LNCaP clone FGC (cell line): Measurements from ENCODE around the gene TRIP12.

Experiments
- DNase-seq: peaks from one replicate; pipeline ENCODE4 v3.0.0-alpha.2; 2011; ENCODE audit warnings: low read depth
- H3K4me3 ChIP-seq: 2 replicates; pipeline ENCODE4 v1.5.1; 2011; ENCODE audit warnings: mild to moderate bottlenecking, low read depth, low read length, control low read depth
- CTCF ChIP-seq: IDR thresholded peaks from 2 replicates; pipeline ENCODE4 v1.5.1; 2012; ENCODE audit warnings: mild to moderate bottlenecking; ENCODE audit not compliant: control insufficient read depth, insufficient read depth; ENCODE audit errors: extremely low read depth

The TRIP12 gene

DNA sequence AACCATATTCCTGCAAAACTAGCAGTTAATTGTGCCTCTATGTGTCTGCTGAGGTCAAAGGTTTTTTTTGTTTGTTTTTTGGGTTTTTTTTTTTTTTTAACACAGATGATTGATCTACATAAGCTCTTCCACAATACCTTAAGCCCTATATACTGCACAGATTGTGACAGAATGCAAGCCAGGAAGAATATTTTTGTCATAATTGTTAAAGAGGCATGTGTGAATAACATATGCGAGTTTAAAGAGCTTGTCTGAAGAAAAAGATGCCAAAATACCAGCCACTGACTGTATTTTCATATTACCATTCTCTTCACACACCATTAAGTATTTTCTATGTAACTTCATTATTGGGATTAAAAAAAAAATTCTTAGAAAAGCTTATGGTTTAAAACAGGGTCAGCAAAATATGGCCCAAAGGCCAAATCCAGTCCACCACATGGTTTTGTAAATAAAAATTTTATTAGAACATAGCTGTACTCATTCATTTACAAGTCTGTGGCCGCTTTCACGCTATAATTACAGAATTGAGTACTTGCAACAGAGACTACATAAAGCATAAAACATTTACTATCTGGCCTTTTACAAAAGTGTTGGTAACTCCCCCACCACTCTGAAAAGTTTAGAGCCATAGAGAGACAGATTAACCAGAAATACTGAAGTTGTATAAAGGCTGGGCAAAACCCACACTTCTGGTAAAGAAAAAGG is 89.9 kb downstream of the TRIP12 start:
- no peak for DNase-seq
- TF ChIP-seq CTCF, result no peak
- H3K4me3 ChIP-seq, result no peak overlapping the region

DNA sequence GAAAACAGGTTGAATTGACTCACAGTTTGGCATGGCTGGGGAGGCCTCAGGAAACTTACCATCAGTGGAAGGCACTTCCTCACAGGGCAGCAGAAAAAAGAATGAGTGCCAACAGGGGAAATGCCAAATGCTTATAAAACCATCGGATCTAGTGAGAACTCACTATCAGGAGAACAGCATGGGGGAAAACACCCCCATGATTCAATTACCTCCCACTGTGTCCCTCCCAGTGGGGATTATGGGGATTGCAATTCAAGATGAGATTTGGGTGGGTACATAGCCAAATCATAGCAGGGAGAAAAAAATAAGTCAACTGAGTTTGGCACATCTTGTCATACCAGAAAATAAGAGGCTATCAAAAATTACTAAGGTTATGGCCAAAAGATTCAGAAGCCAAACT is 96.3 kb downstream of the TRIP12 start:
- DNase-seq, result no peak
- no peak for TF ChIP-seq CTCF
- H3K4me3 ChIP-seq, result no peak overlapping the region

- no peak overlapping the region for H3K4me3 ChIP-seq
- no peak for TF ChIP-seq CTCF
- peak; percentile 37 for DNase-seq
Observed at GRCh38 chr2:229821316-229821715, 100.5 kb downstream of the TRIP12 start.

DNA sequence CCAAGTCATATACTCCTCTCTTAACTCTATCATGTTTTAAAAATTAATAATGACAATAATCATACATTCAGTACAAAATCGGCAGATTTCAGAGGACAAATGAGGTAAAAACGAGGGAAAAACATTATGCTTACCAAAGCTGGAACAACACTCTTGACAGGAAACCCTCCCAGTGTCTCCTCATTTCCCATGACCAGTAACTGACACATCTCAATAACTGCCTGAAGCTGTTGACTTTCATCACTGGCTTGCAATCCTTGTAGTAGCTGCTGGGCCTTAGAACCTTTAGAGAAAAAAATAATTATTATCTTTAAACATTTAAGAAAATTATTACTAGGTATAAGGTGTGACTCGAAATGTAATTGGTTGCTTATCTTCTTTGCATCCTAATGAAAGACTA is 103.6 kb downstream of the TRIP12 start:
- no peak overlapping the region for H3K4me3 ChIP-seq

GRCh38 chr2:229815858-229816257 is 106.0 kb downstream of the TRIP12 start:
- no peak for TF ChIP-seq CTCF
- DNase-seq, result no peak
- no peak overlapping the region for H3K4me3 ChIP-seq

More for the DNA sequence above, 103.6 kb downstream of the TRIP12 start:
- TF ChIP-seq CTCF, result no peak
- DNase-seq, result no peak

- TF ChIP-seq CTCF, result no peak
- DNase-seq, result no peak
- no peak overlapping the region for H3K4me3 ChIP-seq
Observed at GRCh38 chr2:229815342-229815741, 106.5 kb downstream of the TRIP12 start.

DNA sequence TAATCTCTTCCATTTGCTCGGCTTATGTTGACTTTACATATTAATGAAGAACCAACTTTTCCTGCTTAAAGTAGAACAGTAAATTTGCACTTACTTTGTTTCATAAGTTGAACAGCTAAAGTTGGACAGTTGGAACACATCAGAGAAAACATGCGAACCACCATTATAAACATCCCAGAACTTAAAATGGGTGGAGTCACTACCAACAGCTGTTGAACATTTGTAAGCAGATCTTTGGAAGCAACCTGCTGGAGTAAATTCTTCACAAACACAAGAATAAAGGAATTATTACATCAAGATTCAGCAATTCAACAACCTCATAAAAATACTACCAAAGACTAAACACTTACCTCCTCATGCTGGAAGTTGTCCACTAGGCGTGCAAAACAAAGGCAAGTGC is 111.0 kb downstream of the TRIP12 start:
- DNase-seq, result no peak
- no peak for TF ChIP-seq CTCF
- no peak overlapping the region for H3K4me3 ChIP-seq
